B cell (primary cell): ENCODE measurements around the gene INSIG2. TPM values are rescaled to one million over a fixed set of nuclear protein-coding genes. Genes with fewer than 3 reads are reported as not detected.

Experiments
- ATAC-seq: fragments of 200-7000 bp; cut with Tn5 transposase; one replicate; pipeline ENCODE4 v1.10.0; 2021; ENCODE audit warnings: low read depth, mild to moderate bottlenecking, moderate number of reproducible peaks, moderate library complexity
- CTCF ChIA-PET: fragments of 350-600 bp; sonication (Branson Sonifier 250); formaldehyde crosslinking; loops from one replicate; lab custom pipeline; 2021; ENCODE audit warnings: antibody characterized with exemption, inconsistent platforms; lab: Charles Lee
- POLR2A ChIA-PET: fragments of 350-600 bp; sonication (Branson Sonifier 250); formaldehyde crosslinking; loops from one replicate; lab custom pipeline; 2021; ENCODE audit warnings: antibody characterized with exemption; lab: Charles Lee
- DNase-seq: peaks from one replicate; pipeline ENCODE4 v3.0.0; 2013
- H2AFZ ChIP-seq: 2 replicates; pipeline ENCODE4 v1.6.1; 2012; ENCODE audit warnings: mild to moderate bottlenecking, low read depth, low read length; ENCODE audit not compliant: insufficient read depth, poor library complexity, severe bottlenecking
- H3K27ac ChIP-seq, 2 donors: 1 replicate in 1 of 2; 2 replicates in 1 of 2; pipeline ENCODE4 v1.5.1; 2012 to 2013; ENCODE audit warnings: low read length in 2 of 2, mild to moderate bottlenecking in 2 of 2, moderate library complexity in 1 of 2
- H3K27me3 ChIP-seq, 4 experiments: fragments of 200-600 bp in 1 of 4; sonication (generic) in 1 of 4; replicated peaks in 1 of 4; 1 replicate in 2 of 4; 2 replicates in 2 of 4; pipeline versions ENCODE4 v1.6.1 to v1.7.0; 2013 to 2016; ENCODE audit warnings: low read length in 3 of 4, mild to moderate bottlenecking in 2 of 4, mixed read lengths in 1 of 4, moderate library complexity in 1 of 4; ENCODE audit not compliant: insufficient read depth in 4 of 4, control insufficient read depth in 3 of 4; ENCODE audit errors: control extremely low read depth in 1 of 4
- H3K36me3 ChIP-seq, 2 experiments: replicated peaks in 1 of 2; 1 replicate in 1 of 2; 2 replicates in 1 of 2; pipeline versions ENCODE4 v1.6.1 to v1.7.1; 2013; ENCODE audit warnings: low read length in 1 of 2; ENCODE audit not compliant: insufficient read depth in 2 of 2, control insufficient read depth in 1 of 2; ENCODE audit errors: control extremely low read depth in 1 of 2, extremely low read depth in 1 of 2
- H3K4me1 ChIP-seq, 2 donors: fragments of 200-600 bp in 1 of 2; sonication (generic) in 1 of 2; 1 replicate in 1 of 2; 2 replicates in 1 of 2; pipeline versions ENCODE4 v1.5.1 to v1.6.1; 2013 to 2017; ENCODE audit warnings: low read length in 2 of 2; ENCODE audit not compliant: control insufficient read depth in 2 of 2, insufficient read depth in 2 of 2
- H3K4me2 ChIP-seq: replicated peaks from 2 replicates; pipeline ENCODE3; 2012; ENCODE audit warnings: mild to moderate bottlenecking, low read depth, low read length; ENCODE audit not compliant: poor library complexity, severe bottlenecking
- H3K4me3 ChIP-seq, 5 experiments: fragments of 200-600 bp in 1 of 5; sonication (generic) in 1 of 5; 1 replicate in 3 of 5; 2 replicates in 2 of 5; pipeline versions ENCODE4 v1.5.1 to v1.7.0; 2011 to 2016; ENCODE audit warnings: low read length in 4 of 5, mild to moderate bottlenecking in 4 of 5, low read depth in 2 of 5, control low read depth in 1 of 5, moderate library complexity in 1 of 5; ENCODE audit not compliant: insufficient read depth in 1 of 5; ENCODE audit errors: control extremely low read depth in 1 of 5, extremely low read depth in 1 of 5
- H3K79me2 ChIP-seq: fragments of 200-600 bp; sonication (generic); one replicate; pipeline ENCODE4 v1.6.0; 2016; ENCODE audit warnings: low read length; ENCODE audit not compliant: control insufficient read depth, insufficient read depth
- H3K9ac ChIP-seq: fragments of 200-600 bp; sonication (generic); 2 replicates; pipeline ENCODE4 v1.6.1; 2017; ENCODE audit warnings: mild to moderate bottlenecking, low read length, moderate library complexity
- H3K9me3 ChIP-seq, 3 donors: one replicate each; pipeline versions ENCODE4 v1.6.1 to v1.7.1; 2013; ENCODE audit warnings: low read length in 2 of 3; ENCODE audit not compliant: control insufficient read depth in 2 of 3, insufficient read depth in 1 of 3; ENCODE audit errors: control extremely low read depth in 1 of 3
- H4K20me1 ChIP-seq: 2 replicates; pipeline ENCODE4 v1.6.0; 2012; ENCODE audit warnings: mild to moderate bottlenecking, low read length; ENCODE audit not compliant: insufficient read depth, control insufficient read depth, poor library complexity, severe bottlenecking
- H3K27ac Mint-ChIP-seq: one replicate; pipeline ENCODE4 v1.8.0; 2021; ENCODE audit warnings: mixed read lengths
- H3K27me3 Mint-ChIP-seq: one replicate; pipeline ENCODE4 v1.8.0; 2021; ENCODE audit warnings: mixed read lengths
- H3K4me1 Mint-ChIP-seq: one replicate; pipeline ENCODE4 v1.8.0; 2021; ENCODE audit warnings: mixed read lengths
- H3K4me3 Mint-ChIP-seq: one replicate; pipeline ENCODE4 v1.8.0; 2021; ENCODE audit warnings: mixed read lengths
- H3K9me3 Mint-ChIP-seq: one replicate; pipeline ENCODE4 v1.8.0; 2022; ENCODE audit warnings: mixed read lengths; ENCODE audit not compliant: insufficient read depth
- EZH2 ChIP-seq: IDR thresholded peaks from 2 replicates; pipeline ENCODE4 v1.6.1; 2012; ENCODE audit warnings: borderline replicate concordance, low read depth, mild to moderate bottlenecking, moderate library complexity, low read length; ENCODE audit not compliant: insufficient read depth, poor library complexity, severe bottlenecking
- WGBS: methylation state at CpG from one replicate; pipeline ENCODE4 v1.1.5; 2013; ENCODE audit warnings: missing lambda C conversion rate; ENCODE audit not compliant: insufficient coverage; 5-methylcytosine and 5-hydroxymethylcytosine counted together
- intact Hi-C: fragments of 100-400 bp; cut with micrococcal nuclease; formaldehyde crosslinking; loops from one replicate; pipeline ENCODE4 v1.10.0; 2022
- polyA plus RNA-seq: library from polyadenylated mRNA; depleted of rRNA; stranded (reverse); fragments of >200 nt; gene quantifications from 2 replicates; pipeline ENCODE4 v1.2.3, GENCODE V29; 2012
- total RNA-seq, 2 donors: library from RNA; stranded (reverse); fragments of 120-200 nt in 1 of 2; gene quantifications; 1 replicate in 1 of 2; 2 replicates in 1 of 2; pipeline versions ENCODE4 v1.2.3 to v1.2.4, GENCODE V29; 2013 to 2022
- TF ChIP-seq, protein P1 (sequence below): fragments of 200-600 bp; IDR thresholded peaks from one replicate; pipeline ENCODE4 v1.8.0; 2022; ENCODE audit warnings: antibody characterized with exemption, mild to moderate bottlenecking

The INSIG2 gene
- total and polyA plus RNA-seq, 2 donors (not counting 1 experiment from before 2014, with no cell fraction given), result 14.2 to 29.5 TPM

DNA sequence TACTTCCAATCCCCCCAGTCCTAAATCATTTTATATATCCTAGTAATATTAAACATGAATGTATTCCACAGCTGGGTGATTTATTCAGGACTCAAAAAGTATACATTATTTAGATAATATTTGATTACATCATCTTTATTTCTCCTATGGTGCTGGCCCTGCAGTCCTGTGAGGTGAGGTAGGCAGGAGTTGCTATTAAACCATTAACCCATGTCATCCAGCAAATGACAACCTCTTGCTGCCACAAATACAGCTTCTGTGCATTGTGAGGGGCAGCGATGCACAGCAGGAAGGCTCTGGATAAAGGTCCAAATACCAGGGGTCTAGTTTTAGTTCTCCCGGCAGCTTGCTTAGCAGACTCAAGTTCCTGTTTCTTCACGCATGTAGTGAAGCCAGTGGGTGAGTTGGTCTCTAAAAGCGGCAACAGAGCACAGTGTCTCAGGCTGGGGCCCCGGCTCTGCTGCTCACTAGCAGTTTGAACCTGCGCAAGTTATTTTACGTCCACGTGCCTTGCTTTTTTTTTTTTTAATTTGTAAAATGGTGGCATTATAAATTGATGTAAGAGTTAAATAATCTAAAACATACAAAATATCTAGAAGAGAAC lies 36.1 kb downstream of the INSIG2 start:
- Histone ChIP-seq H3K9me3 (no peaks in the 10 kb centered on the region), H3K27ac (no peak overlapping the region), H3K4me1 (no peaks in the 10 kb centered on the region), H3K36me3 (no peaks in the 10 kb centered on the region), H3K79me2 (no peaks in the 10 kb centered on the region), H3K4me3 (no peak overlapping the region), H4K20me1 (no peaks in the 10 kb centered on the region), H3K27me3 (peaks cover 0 to 6% (median 1%) of the 10 kb centered on the region in 4 experiments), H3K9ac (no peak overlapping the region), H3K4me2 (no peak overlapping the region), H2AFZ (no peak overlapping the region)
- peaks cover 16% of the 10 kb centered on the region for H3K27me3 Mint-ChIP-seq
- WGBS, result 6% methylated on average over 3 of the region's 8 CpGs
- ATAC-seq (no peak), DNase-seq (peak; percentile 22)
- H3K4me3 Mint-ChIP-seq, result no peak overlapping the region
- intact Hi-C loops, result no loop called here
- TF ChIP-seq, protein P1, sequence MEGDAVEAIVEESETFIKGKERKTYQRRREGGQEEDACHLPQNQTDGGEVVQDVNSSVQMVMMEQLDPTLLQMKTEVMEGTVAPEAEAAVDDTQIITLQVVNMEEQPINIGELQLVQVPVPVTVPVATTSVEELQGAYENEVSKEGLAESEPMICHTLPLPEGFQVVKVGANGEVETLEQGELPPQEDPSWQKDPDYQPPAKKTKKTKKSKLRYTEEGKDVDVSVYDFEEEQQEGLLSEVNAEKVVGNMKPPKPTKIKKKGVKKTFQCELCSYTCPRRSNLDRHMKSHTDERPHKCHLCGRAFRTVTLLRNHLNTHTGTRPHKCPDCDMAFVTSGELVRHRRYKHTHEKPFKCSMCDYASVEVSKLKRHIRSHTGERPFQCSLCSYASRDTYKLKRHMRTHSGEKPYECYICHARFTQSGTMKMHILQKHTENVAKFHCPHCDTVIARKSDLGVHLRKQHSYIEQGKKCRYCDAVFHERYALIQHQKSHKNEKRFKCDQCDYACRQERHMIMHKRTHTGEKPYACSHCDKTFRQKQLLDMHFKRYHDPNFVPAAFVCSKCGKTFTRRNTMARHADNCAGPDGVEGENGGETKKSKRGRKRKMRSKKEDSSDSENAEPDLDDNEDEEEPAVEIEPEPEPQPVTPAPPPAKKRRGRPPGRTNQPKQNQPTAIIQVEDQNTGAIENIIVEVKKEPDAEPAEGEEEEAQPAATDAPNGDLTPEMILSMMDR, result no peak
- TF ChIP-seq EZH2, result no peak
- no peaks in the 10 kb centered on the region for H3K9me3 Mint-ChIP-seq
- CTCF ChIA-PET, result no interaction called here
- H3K27ac Mint-ChIP-seq, result no peak overlapping the region
- no peaks in the 10 kb centered on the region for H3K4me1 Mint-ChIP-seq
- POLR2A ChIA-PET, result no interaction called here

DNA sequence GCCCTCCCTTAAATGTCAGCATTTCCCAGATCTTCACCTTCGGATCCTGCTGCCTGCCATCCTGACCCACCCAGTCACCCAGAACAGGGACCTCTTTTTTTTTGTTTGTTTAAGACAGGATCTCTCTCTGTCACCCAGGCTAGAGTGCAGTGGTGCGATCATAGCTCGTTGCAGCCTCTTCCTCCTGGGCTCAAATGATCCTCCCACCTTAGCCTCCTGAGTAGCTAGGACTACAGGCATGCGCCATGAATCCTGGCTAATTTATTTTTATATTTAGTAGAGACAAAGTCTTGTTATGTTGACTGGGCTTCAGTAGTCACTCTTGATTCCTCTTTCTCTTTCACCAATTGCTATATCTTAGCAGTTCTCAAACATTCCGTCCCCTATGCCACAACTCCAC lies 39.0 kb downstream of the INSIG2 start:
- Histone ChIP-seq H2AFZ (no peak overlapping the region), H3K79me2 (no peaks in the 10 kb centered on the region), H3K36me3 (no peaks in the 10 kb centered on the region), H4K20me1 (no peaks in the 10 kb centered on the region), H3K9ac (no peak overlapping the region), H3K4me3 (no peak overlapping the region), H3K27me3 (peaks cover 0 to 6% (median 1%) of the 10 kb centered on the region in 4 experiments), H3K4me2 (no peak overlapping the region), H3K9me3 (no peaks in the 10 kb centered on the region), H3K4me1 (peaks cover 3 to 6% of the 10 kb centered on the region in 2 donors), H3K27ac (no peak overlapping the region)
- ATAC-seq, result no peak
- Mint-ChIP-seq H3K27ac (no peak overlapping the region), H3K27me3 (peaks cover 16% of the 10 kb centered on the region), H3K4me3 (no peak overlapping the region), H3K9me3 (no peaks in the 10 kb centered on the region), H3K4me1 (peaks cover 10% of the 10 kb centered on the region)
- WGBS, result 100% methylated on average over 1 of the region's 5 CpGs
- ChIA-PET CTCF (no interaction called here), POLR2A (no interaction called here)
- DNase-seq, result no peak
- TF ChIP-seq EZH2, result no peak
- TF ChIP-seq, protein P1, result no peak
- intact Hi-C loops, result no loop called here
